Skeletal muscle satellite cell (primary cell): ENCODE measurements around the gene ABHD1.

Experiments used
- H3K27me3 ChIP-seq: 2 replicates; pipeline ENCODE4 v1.7.0; 2013; ENCODE audit warnings: low read length; ENCODE audit not compliant: control insufficient read depth, insufficient read depth
- H3K36me3 ChIP-seq: 2 replicates; pipeline ENCODE4 v1.7.0; 2013; ENCODE audit warnings: mild to moderate bottlenecking, control low read depth, low read length; ENCODE audit not compliant: insufficient read depth
- H3K4me1 ChIP-seq: 2 replicates; pipeline ENCODE4 v1.7.0; 2013; ENCODE audit warnings: low read length; ENCODE audit not compliant: control insufficient read depth, insufficient read depth
- H3K4me2 ChIP-seq: 2 replicates; pipeline ENCODE4 v1.7.0; 2013; ENCODE audit warnings: mild to moderate bottlenecking, low read length
- H3K4me3 ChIP-seq: 2 replicates; pipeline ENCODE4 v1.7.0; 2013; ENCODE audit warnings: low read length
- H3K9ac ChIP-seq: 2 replicates; pipeline ENCODE4 v1.7.0; 2013; ENCODE audit warnings: mild to moderate bottlenecking, low read depth, low read length, moderate library complexity
- H3K9me3 ChIP-seq: replicated peaks from 2 replicates; pipeline ENCODE4 v1.7.0; 2013; ENCODE audit warnings: mild to moderate bottlenecking, control low read depth, low read length

Gene ABHD1

GRCh38 chr2:27133905-27134780 lies 10.5 kb downstream of the ABHD1 start, which contains the start of gene PREB:
TSS of gene PREB (minus strand) at chr2:27134636. CDS start at chr2:27134421, 215 bp downstream.
- Histone ChIP-seq H3K4me3 (peak within 1 kb of the TSS; percentile 83), H3K9me3 (no peaks in the 10 kb centered on the region), H3K9ac (peak within 1 kb of the TSS; percentile 95)

GRCh38 chr2:27134781-27135477 lies 11.3 kb downstream of the ABHD1 start:
- H3K4me3 ChIP-seq: peak overlapping the region; percentile 83

More at GRCh38 chr2:27133905-27134780, 10.5 kb downstream of the ABHD1 start, which contains the start of gene PREB:
- Histone ChIP-seq H3K4me1 (peaks cover 9% of the 10 kb centered on the region), H3K36me3 (peaks cover 37% of the 10 kb centered on the region), H3K27me3 (peaks cover 11% of the 10 kb centered on the region), H3K4me2 (peak within 1 kb of the TSS; percentile 96)

GRCh38 chr2:27135478-27135955 lies 11.9 kb downstream of the ABHD1 start:
- H3K9ac ChIP-seq: no peak overlapping the region
- peaks cover 17% of the 10 kb centered on the region for H3K27me3 ChIP-seq
- no peak overlapping the region for H3K4me3 ChIP-seq
- no peak overlapping the region for H3K4me2 ChIP-seq
- H3K9me3 ChIP-seq: no peaks in the 10 kb centered on the region
- peaks cover 9% of the 10 kb centered on the region for H3K4me1 ChIP-seq
- H3K36me3 ChIP-seq: peaks cover 25% of the 10 kb centered on the region

More at GRCh38 chr2:27134781-27135477, 11.3 kb downstream of the ABHD1 start:
- Histone ChIP-seq H3K9ac (no peak overlapping the region), H3K27me3 (peaks cover 15% of the 10 kb centered on the region), H3K36me3 (peaks cover 30% of the 10 kb centered on the region), H3K4me2 (peak overlapping the region; percentile 71), H3K9me3 (no peaks in the 10 kb centered on the region), H3K4me1 (peaks cover 9% of the 10 kb centered on the region)

GRCh38 chr2:27136751-27137150 lies 13.1 kb downstream of the ABHD1 start:
- peaks cover 19% of the 10 kb centered on the region for H3K27me3 ChIP-seq
- H3K4me1 ChIP-seq: peaks cover 9% of the 10 kb centered on the region
- no peak overlapping the region for H3K9ac ChIP-seq
- H3K4me2 ChIP-seq: no peak overlapping the region
- H3K36me3 ChIP-seq: peaks cover 13% of the 10 kb centered on the region
- no peaks in the 10 kb centered on the region for H3K9me3 ChIP-seq
- H3K4me3 ChIP-seq: no peak overlapping the region

GRCh38 chr2:27137322-27137935 lies 13.8 kb downstream of the ABHD1 start:
- Histone ChIP-seq H3K36me3 (peaks cover 6% of the 10 kb centered on the region), H3K4me3 (no peak overlapping the region), H3K27me3 (peaks cover 22% of the 10 kb centered on the region), H3K4me2 (no peak overlapping the region), H3K4me1 (peaks cover 9% of the 10 kb centered on the region), H3K9me3 (no peaks in the 10 kb centered on the region), H3K9ac (no peak overlapping the region)

GRCh38 chr2:27138111-27138510 lies 14.5 kb downstream of the ABHD1 start:
- Histone ChIP-seq H3K4me1 (peaks cover 6% of the 10 kb centered on the region), H3K4me2 (no peak overlapping the region), H3K9me3 (peaks cover 5% of the 10 kb centered on the region), H3K27me3 (peaks cover 27% of the 10 kb centered on the region), H3K4me3 (no peak overlapping the region), H3K9ac (no peak overlapping the region), H3K36me3 (no peaks in the 10 kb centered on the region)

- peaks cover 5% of the 10 kb centered on the region for H3K9me3 ChIP-seq
- peaks cover 34% of the 10 kb centered on the region for H3K27me3 ChIP-seq
- H3K4me3 ChIP-seq: no peak within 1 kb of the TSS
- H3K36me3 ChIP-seq: no peaks in the 10 kb centered on the region
- no peak within 1 kb of the TSS for H3K4me2 ChIP-seq
- no peaks in the 10 kb centered on the region for H3K4me1 ChIP-seq
- H3K9ac ChIP-seq: no peak within 1 kb of the TSS
Observed at GRCh38 chr2:27139310-27139709, 15.7 kb downstream of the ABHD1 start, which contains the start of gene PRR30. TSS of gene PRR30 (minus strand) at chr2:27139410. CDS start at chr2:27138329, 1,081 bp downstream.

- H3K27me3 ChIP-seq: peaks cover 43% of the 10 kb centered on the region
- H3K9ac ChIP-seq: no peak overlapping the region
- peaks cover 5% of the 10 kb centered on the region for H3K9me3 ChIP-seq
- no peak overlapping the region for H3K4me2 ChIP-seq
- H3K36me3 ChIP-seq: no peaks in the 10 kb centered on the region
- H3K4me1 ChIP-seq: no peaks in the 10 kb centered on the region
- no peak overlapping the region for H3K4me3 ChIP-seq
Observed at GRCh38 chr2:27143285-27143684, 19.7 kb downstream of the ABHD1 start.

GRCh38 chr2:27145682-27146081 lies 22.1 kb downstream of the ABHD1 start:
- Histone ChIP-seq H3K4me2 (no peak overlapping the region), H3K9ac (no peak overlapping the region), H3K4me3 (no peak overlapping the region), H3K36me3 (no peaks in the 10 kb centered on the region), H3K4me1 (no peaks in the 10 kb centered on the region), H3K27me3 (peaks cover 51% of the 10 kb centered on the region), H3K9me3 (peaks cover 5% of the 10 kb centered on the region)

GRCh38 chr2:27147935-27148334 lies 24.3 kb downstream of the ABHD1 start:
- H3K4me2 ChIP-seq: no peak overlapping the region
- peaks cover 2% of the 10 kb centered on the region for H3K9me3 ChIP-seq
- H3K9ac ChIP-seq: no peak overlapping the region
- no peaks in the 10 kb centered on the region for H3K4me1 ChIP-seq
- H3K4me3 ChIP-seq: no peak overlapping the region
- H3K27me3 ChIP-seq: peaks cover 58% of the 10 kb centered on the region
- H3K36me3 ChIP-seq: no peaks in the 10 kb centered on the region
